H1 (cell line): ENCODE data around the gene ADK.

Experiments
- EZH2 ChIP-seq: fragments of 200-600 bp; sonication (generic); IDR thresholded peaks from 2 replicates; pipeline ENCODE4 v1.7.1; 2012; ENCODE audit warnings: low read depth, mild to moderate bottlenecking, moderate library complexity, low read length, inconsistent platforms; ENCODE audit not compliant: severe bottlenecking
- GABPA ChIP-seq: IDR thresholded peaks from 2 replicates; pipeline ENCODE4 v1.6.1; 2011; ENCODE audit warnings: mild to moderate bottlenecking, low read length, moderate library complexity, borderline replicate concordance; ENCODE audit not compliant: insufficient read depth
- KDM5A ChIP-seq: fragments of 200-600 bp; IDR thresholded peaks from 2 replicates; pipeline ENCODE4 v1.7.1; 2012; ENCODE audit warnings: mild to moderate bottlenecking, low read length, inconsistent platforms, mixed read lengths
- TEAD4 ChIP-seq: IDR thresholded peaks from 2 replicates; pipeline ENCODE4 v1.6.1; 2012; ENCODE audit warnings: low read depth, low read length, inconsistent platforms, mixed read lengths
- TF ChIP-seq, protein P1 (sequence below), 3 experiments: IDR thresholded peaks; 1 replicate in 2 of 3; 2 replicates in 1 of 3; pipeline versions ENCODE4 v1.5.1 to v1.6.1; 2011; ENCODE audit warnings: low read length in 3 of 3, mild to moderate bottlenecking in 3 of 3, inconsistent platforms in 2 of 3, low read depth in 1 of 3, moderate library complexity in 1 of 3; ENCODE audit not compliant: insufficient read depth in 1 of 3; ENCODE audit errors: control extremely low read depth in 1 of 3
- TF ChIP-seq, protein P2 (sequence below): IDR thresholded peaks from 2 replicates; pipeline ENCODE4 v1.6.1; 2011; ENCODE audit warnings: low read depth, mild to moderate bottlenecking, low read length; ENCODE audit not compliant: insufficient read depth

- TF ChIP-seq, protein P1, sequence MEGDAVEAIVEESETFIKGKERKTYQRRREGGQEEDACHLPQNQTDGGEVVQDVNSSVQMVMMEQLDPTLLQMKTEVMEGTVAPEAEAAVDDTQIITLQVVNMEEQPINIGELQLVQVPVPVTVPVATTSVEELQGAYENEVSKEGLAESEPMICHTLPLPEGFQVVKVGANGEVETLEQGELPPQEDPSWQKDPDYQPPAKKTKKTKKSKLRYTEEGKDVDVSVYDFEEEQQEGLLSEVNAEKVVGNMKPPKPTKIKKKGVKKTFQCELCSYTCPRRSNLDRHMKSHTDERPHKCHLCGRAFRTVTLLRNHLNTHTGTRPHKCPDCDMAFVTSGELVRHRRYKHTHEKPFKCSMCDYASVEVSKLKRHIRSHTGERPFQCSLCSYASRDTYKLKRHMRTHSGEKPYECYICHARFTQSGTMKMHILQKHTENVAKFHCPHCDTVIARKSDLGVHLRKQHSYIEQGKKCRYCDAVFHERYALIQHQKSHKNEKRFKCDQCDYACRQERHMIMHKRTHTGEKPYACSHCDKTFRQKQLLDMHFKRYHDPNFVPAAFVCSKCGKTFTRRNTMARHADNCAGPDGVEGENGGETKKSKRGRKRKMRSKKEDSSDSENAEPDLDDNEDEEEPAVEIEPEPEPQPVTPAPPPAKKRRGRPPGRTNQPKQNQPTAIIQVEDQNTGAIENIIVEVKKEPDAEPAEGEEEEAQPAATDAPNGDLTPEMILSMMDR (IDR thresholded peaks at IDR 0.05; ENCODE audit: control extremely low read depth in 1 of 3, insufficient read depth in 1 of 3, low read depth in 1 of 3, low read length in 3 of 3), result no peak
- TF ChIP-seq, protein P2, sequence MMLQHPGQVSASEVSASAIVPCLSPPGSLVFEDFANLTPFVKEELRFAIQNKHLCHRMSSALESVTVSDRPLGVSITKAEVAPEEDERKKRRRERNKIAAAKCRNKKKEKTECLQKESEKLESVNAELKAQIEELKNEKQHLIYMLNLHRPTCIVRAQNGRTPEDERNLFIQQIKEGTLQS, result no peak
- TF ChIP-seq EZH2 (no peak), GABPA (no peak), KDM5A (no peak), TEAD4 (no peak)
These were observed 104.9 kb downstream of the ADK start for GRCh38 chr10:74255888-74256357.
